Activated CD4-positive, alpha-beta T cell treated with anti-CD3 and anti-CD28 coated beads, Interleukin-10, Interleukin-2, amounts not matched to agents 100 ng/mL and 50 ng/mL, durations not matched to agents 16 hours and 8 hours (primary cell): ENCODE data around the gene PCLO.
"Not testable (repeated sequence)": the region's sequence is repeated elsewhere in the genome, so short reads cannot be mapped to it uniquely, and the experiment has no call there.

ENCODE experiments used
- DNase-seq: peaks from one replicate; pipeline ENCODE4 v3.0.0-alpha.2; 2020

PCLO gene

DNA sequence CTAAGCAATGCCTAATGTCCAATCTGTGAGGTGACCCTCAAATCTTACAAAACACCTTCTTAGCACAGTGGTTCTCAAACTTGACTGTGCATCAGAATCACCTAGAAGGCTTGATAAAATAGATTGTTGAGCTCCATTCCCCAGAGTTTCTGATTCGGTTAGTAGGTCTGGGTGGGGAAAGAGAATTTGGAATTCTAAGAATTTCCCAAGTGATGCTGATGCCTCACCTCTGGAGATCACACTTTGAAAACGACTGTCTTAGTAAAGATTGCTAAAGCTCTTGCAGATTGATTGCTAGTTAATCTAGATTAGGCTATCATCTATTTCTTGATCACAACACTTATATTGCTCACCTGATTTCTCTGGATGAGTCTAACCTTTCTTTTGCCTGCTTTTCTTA is 126.6 kb downstream of the PCLO start:
- no peak for DNase-seq

- DNase-seq, result no peak
These were observed 130.5 kb downstream of the PCLO start for GRCh38 chr7:83032195-83032594.

DNA sequence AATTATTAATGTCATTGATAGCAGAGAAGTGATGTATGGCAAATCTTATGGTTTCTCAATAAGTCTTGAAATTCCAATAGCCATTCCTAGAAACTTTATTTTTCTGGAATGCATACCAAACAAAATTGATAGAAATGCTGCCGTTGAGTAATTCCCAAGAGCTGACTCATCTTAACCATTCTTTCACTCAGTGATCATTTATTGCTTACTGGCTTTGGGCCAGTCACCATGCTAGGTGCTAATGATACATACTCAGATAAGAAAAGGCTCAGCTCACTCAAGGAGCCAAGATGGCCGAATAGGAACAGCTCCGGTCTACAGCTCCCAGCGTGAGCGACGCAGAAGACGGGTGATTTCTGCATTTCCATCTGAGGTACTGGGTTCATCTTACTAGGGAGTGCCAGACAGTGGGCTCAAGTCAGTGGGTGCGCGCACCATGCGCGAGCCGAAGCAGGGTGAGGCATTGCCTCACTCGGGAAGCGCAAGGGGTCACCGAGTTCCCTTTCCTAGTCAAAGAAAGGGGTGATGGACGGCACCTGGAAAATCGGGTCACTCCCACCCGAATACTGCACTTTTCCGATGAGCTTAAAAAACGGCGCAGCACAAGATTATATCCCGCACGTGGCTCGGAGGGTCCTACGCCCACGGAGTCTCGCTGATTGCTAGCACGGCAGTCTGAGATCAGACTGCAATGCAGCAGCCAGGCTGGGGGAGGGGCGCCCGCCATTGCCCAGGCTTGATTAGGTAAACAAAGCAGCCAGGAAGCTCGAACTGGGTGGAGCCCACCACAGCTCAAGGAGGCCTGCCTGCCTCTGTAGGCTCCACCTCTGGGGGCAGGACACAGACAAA is 138.6 kb downstream of the PCLO start:
- DNase-seq, result not testable (repeated sequence)

DNA sequence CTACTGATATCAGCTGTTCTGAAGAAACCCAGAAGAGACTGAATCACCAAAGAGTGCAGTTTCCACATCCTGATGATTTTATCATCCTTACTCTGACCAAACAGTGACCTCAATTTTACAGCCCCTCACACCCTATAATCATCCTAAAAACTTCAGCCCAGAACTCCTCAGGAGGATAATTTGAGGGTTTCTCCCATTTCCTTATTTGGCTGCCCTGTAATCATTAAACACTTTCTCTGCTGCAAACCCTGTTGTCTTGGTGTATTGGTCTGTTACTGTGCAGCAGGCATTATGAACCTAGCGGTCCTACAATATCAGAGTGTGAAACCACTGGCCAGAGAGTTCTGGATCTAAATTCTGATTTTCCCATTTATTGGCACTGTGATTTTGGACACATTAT is 141.7 kb downstream of the PCLO start:
- DNase-seq, result no peak

DNA sequence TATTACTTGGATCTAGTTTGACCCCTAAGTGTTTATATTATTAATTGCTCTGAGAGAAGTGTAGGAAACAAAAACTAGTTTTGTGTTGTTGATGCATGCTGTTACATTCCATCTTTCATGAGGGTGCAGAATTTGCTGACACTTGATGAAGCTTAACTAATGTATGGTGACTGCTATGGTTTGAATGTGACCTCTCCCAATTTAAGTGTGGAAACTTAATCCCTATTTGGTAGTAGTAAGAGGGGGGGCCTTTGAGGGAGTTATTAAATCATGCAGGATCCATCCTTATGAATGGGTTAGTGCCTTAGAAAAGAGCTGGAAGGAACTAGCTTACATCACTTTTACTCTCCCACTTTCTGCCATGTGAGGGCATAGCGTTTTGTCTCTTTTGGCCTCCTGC is 142.5 kb downstream of the PCLO start:
- DNase-seq, result no peak

- DNase-seq, result no peak
These were observed 146.8 kb downstream of the PCLO start for GRCh38 chr7:83015916-83016315.

DNA sequence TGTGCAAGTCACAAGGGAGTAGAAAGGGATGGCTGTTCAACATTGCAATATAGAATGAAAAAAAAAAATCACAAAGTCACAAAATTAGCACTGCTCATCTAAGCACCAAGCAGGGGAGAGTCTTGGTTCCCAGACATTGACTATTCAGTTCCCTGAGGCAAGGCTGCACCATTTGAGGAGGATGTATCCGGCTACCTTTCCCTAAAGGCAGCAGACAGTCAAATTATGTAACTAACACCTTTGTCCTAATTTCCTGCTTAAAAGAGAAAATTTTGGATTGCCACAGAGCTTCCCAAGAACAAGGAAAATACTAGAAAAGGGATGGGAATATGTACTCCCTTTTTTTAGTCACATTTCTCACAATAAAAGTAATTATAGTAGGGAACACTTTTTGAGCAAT is 148.1 kb downstream of the PCLO start:
- DNase-seq, result no peak

DNA sequence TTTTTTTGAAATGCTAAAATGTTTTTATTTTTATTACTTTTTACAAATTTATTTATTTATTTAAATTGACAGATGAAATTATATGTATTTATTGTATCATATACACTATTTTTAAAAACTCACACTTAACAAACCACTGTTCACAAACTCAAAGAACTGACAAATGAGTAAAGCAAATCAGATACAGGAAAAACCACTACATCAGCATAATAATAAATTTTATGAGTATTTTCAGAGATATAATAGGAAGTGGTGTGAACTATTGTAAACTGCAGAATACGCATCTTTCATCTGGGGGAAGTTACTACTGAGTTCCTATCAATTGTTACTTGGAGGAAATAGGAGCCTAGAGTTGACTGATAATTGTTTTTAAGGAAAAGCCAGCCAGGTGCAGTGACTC is 150.7 kb downstream of the PCLO start:
- no peak for DNase-seq

- no peak for DNase-seq
These were observed 157.3 kb downstream of the PCLO start for GRCh38 chr7:83005410-83005809.

DNA sequence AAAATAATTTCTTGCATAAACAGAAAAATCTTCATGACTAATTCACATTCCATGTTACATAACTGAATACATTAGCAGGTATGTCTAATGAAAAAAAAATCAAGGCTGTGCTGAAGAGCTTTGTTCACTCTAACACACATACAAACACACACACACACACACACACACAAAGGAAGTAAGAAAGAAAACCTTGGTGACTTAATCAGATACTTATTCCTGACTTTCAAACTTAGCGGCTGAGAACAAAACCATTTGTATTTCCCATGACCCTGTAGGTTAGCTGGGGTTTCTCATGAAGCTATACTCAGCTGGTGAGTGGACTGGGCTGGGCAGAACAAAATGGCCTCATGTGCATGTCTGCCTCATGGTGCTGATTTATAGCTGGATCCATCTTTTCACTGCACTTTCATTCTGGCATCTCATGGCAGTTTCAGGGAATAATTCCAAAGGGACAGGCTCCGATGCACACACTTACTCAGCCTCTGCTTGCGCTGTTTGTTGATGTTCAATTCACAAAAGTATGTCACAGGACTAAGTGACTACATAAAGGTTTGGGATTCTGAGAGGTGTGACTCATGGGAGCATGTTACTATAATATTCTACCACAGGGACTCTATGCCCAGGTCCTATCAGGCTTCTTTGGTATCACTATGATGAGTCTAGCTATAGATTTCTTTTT is 161.2 kb downstream of the PCLO start:
- no peak for DNase-seq

- DNase-seq, result no peak
These were observed 164.2 kb downstream of the PCLO start for GRCh38 chr7:82998436-82998835.

DNA sequence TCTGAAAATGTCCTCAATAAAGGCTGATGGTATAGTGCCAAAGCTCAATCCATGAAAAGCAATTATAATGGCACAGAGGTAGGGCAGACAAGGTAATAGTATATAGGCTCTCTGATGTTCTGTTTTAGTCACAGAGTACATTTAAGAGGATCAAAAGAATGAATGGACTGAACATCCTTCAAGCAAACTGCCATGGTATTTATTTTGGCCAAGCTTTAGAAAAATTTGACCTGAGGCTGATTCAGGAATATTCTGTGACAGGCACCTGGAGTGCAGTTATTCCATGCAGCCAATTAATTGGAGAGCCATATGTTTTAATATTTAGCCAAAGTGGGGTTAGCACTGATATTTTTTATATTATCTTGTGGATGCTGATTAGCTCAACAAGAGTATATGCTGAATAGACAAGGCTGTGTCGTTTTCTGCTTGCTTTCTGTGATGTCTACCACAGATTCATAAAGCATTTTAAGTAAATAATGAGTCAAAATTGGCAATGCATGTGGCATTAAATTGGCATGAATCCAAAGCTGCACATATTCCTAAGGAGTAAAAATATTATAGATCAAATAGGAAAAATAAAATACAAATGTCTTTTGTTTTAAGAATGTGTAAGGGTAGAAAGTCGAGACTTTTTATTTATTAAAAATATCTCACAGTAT is 177.4 kb downstream of the PCLO start:
- DNase-seq, result no peak

DNA sequence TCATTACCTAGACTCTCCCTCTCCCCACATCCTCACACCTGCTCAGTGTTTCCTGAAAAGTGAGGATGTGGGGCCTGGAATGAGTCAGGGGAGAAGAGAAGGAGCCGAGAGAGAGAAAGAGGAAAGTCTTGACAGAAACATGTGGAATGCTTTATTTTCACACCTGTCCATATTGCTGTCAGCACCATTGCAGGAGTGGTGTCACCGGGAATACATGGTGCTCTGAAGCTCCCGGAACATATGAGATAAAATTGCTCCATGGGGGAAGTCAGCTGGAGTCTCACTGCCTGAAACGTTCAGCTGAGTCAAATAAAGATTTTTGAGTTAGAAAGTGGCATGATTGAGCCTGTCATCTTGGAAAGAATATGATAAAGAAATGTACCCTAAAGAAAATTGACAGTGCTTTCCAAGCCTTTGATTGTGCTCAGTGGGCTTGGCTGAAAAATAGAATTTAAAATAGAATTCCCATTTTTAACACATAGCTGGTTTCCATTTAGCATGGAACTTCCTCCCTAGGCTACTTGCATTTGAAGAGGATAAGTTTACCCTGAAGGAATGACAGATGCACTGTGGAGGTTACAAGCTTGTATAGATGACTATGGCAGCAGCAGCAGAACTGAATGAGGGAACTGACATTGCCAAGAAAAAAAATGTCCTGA is 182.4 kb downstream of the PCLO start:
- DNase-seq, result no peak

DNA sequence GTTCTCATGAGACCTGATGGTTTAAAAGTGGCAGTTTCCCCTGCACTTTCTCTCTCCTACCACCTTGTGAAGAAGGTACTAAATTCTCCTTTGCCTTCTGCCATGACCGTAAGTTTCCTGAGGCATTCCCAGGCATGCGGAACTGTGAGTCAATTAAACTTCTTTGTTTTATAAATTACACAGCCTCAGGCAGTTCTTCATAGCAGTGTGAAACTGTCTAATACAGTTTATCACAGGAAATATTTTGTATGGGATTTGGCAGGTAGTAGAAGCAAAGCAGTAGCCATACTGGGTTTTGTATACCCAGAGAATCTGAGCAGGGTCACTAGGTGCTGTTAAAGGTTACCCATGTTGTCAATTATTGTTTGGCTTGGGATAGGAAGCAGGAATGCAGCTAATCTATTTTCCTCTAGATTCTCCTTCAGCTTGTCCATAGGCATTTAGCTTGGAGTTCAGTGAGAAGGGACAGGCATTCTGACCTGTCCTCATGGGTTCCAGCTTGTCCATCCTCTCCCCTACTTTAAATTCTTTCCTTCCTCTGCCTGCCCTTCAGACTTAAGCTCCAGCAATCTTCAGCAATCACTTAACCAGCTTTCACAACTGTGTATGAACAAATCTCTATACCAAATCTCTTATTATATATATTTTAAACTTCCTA is 186.7 kb downstream of the PCLO start:
- no peak for DNase-seq

DNA sequence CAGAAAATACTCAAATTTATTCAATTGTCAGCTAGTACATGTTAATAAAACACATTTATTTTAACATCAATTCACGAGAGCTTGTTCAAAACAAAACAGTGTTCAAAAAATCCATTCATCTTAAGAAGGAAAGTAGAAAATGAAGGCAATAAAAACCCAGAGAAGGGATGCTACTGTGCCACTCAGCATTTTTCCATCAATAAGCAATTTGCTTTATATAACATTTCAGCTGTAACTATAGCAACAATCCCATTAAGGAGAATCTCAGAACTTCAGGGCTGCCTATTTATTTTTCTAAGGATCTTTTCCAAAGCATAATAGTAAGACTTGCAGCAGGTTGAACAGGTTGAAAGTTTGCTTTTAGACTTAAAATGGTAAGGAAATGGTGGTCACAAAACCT is 190.5 kb downstream of the PCLO start:
- no peak for DNase-seq

GRCh38 chr7:82965088-82966036 is 197.3 kb downstream of the PCLO start:
- DNase-seq, result no peak

GRCh38 chr7:82964150-82964882 is 198.4 kb downstream of the PCLO start:
- no peak for DNase-seq

GRCh38 chr7:82961240-82961639 is 201.4 kb downstream of the PCLO start:
- no peak for DNase-seq

- DNase-seq, result no peak
These were observed 203.2 kb downstream of the PCLO start for GRCh38 chr7:82959528-82959927.

DNA sequence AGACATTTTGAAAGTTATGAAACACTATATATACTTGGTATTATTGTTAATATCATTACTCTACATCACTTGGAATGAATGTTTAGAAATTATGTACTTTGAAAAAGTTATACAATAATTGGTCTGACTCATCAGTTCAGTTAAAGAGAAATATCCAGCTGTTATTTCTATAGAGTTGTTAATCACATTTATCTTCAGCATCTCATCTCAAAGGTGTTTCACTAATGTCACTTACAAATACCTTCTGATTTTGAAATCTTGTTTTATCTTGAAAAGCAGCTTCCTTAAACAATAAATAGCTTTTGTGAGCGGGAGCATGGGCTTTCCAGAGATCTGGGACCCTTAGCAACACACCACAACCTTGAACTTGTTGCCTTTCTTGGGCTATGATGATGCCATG is 205.2 kb downstream of the PCLO start:
- DNase-seq, result no peak
